HG03039 (cell line): Measurements from ENCODE around the gene MEF2A.

Experiments used
- ATAC-seq: cut with Tn5 transposase; IDR thresholded peaks from one replicate; pipeline ENCODE4 v1.9.1; 2021; ENCODE audit warnings: mild to moderate bottlenecking, moderate library complexity; ENCODE audit not compliant: unreplicated experiment

Gene MEF2A

GRCh38 chr15:99562238-99562637 lies 3.5 kb upstream of the MEF2A start:
- no peak for ATAC-seq

DNA sequence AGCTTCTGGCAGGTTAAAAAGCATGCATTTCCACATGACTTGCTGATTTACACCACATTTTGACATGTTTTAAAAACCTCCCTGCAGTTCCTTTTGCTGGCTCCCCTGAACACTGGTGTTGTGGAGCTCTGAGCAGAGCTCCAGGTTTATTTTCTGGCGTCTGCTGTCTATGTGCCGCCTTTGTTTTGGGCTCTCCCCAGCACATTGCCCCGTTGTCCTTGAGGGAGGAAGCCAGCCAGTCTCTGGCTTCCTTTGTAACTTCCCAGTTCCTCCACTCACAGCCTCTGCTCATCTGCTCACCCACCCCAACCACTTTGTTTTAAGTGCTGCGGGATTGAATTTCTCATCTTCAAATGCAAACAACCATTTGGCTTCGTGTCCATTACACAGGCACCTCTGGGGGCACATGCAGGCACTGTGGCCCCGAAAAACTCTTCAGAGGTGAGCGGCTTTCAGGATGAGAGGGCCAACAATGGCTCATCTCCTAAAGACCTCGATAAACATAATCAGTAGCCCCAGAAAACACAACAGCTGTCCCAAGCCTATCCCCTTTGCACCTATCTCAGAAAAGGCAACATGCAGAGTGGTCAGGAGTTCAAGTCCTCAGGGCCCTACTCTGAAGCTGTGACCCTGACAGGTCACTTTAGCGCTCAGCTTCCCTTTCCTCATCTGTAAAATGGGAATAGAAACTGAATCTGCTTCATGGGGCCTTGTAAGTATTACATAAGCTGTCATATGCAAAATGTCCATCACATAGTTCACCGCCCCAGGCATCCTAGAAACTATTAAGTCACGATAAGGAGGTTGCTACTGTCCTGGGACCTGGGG lies 1.3 kb upstream of the MEF2A start:
- ATAC-seq: peak; percentile 29

DNA sequence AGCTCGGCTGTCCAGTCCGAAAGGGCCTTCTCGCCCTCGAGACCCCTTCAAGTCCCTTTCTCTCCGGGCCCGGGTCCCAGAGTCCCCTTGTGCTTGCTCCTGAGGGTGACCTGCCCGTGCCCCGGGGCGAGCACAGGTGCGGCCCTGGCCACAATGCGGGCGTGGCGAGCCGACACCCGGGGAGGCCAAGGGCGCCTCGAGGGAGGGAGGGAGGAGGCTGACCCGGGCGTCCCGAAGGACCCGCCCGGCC lies 810 bp upstream of the MEF2A start:
- ATAC-seq: no peak

DNA sequence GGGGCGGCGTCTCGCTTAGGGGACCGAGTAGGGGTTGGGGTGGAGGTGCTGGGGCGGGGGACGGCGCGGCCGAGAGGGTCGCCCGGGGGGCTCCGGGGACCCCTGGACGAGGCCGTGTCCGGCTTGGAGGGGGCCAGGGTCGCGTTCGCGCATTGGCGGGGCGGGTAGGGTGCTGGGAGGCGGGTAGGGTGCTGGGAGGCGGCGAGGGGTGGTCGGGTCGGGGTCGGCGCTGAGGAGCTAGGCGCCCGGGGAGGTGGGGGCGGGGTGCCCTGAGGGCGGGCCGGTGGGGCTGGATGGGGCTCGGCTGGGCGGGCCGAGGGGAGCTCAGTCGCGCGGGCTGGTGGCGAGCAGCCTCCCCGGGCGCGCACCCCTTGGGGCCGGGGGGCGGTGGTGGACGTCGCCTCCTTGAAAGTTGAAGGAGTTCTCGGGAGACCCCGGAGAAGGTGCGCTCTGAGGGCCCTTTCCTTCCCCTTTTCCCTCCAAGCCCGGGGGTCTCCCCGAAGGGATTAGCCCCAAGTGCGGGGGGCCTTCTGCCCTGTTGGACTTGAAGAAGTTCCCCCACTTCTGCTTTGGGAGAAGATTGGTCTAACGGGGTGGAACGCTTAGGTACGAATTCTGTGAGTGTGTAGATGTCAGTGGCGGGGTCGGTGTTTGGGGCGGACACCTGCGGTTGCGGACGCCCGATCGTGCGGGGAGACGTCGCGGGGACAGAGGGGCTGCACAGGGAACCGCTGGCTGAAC lies 543 bp downstream of the MEF2A start:
- no peak for ATAC-seq

DNA sequence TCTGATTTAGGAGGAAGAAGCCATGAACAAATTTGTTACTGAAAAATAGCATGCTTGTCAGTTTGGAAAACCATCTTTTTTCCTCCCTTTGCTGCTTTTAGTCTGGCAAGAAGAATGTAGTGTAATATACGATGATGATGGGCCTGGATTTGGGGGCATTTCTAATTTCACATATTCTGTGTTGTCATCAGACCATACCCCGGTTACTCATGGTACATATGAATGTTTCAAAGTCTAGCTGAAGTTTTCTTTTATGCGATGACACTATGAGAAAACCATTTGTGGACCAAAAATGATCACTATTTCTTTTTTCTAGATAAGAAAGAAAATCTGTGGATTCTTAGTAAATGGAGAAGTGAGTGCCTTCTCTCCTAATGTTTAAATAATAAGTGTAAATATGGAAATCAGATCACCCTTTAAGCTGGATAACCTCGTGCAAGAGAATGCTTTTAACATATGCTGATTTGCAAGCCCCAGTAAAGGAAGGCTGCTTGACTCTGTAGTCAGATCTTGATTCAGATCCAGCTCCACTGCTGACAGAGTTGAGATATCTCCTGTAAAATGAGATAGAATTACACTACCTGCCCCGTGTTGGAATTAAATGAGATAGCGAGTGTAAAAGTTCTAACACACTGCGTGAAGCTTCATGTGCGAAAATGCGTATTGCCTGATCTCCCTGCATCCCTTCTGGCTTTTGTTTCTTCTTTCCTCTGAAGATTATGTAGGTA lies 3.0 kb downstream of the MEF2A start:
- no peak for ATAC-seq

DNA sequence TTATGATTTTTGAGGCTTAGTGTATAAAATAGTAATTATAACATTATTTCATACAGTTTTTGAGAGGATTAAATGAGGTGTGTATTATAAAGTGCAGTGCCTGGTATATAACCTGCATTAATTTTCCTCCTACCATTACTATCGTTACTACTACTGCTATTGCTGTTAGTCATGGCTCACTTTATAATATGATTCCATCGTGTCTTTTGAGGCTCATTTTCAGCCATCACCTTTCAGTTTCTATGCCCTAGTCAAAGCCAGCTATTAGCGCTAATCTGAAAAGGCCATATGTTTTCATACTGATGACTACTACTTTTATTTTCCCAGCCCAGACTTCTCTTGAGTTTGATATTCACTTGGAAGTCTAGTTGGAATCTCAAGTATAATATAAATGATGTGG lies 5.5 kb downstream of the MEF2A start:
- ATAC-seq: no peak

GRCh38 chr15:99574048-99574447 lies 8.3 kb downstream of the MEF2A start:
- ATAC-seq: no peak

GRCh38 chr15:99574502-99574901 lies 8.7 kb downstream of the MEF2A start:
- ATAC-seq: no peak

- no peak for ATAC-seq
These were observed 13.0 kb downstream of the MEF2A start for GRCh38 chr15:99578809-99579208.

DNA sequence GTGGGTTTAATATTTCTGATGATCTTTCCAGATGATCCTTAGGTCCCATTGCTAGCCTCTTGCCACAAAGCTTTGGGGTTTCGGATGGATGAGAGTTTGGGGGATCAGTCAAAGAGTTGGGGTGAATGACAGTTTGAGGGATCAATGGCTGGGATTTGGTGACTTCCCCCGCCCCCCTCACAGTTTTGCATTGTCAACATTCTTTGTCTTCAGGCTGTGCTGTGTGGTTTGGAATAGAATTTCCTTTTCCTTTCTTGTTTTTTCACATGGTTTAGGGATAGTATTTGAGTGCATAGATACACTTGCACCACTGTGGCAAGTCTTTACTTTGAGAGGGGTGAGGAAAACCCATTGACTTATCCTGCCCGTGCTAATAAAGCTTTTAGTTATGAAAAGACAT lies 14.3 kb downstream of the MEF2A start:
- ATAC-seq: no peak

- no peak for ATAC-seq
These were observed 16.8 kb downstream of the MEF2A start for GRCh38 chr15:99582508-99582960.

GRCh38 chr15:99584081-99584600 lies 18.4 kb downstream of the MEF2A start:
- no peak for ATAC-seq

GRCh38 chr15:99586121-99586520 lies 20.3 kb downstream of the MEF2A start:
- no peak for ATAC-seq

DNA sequence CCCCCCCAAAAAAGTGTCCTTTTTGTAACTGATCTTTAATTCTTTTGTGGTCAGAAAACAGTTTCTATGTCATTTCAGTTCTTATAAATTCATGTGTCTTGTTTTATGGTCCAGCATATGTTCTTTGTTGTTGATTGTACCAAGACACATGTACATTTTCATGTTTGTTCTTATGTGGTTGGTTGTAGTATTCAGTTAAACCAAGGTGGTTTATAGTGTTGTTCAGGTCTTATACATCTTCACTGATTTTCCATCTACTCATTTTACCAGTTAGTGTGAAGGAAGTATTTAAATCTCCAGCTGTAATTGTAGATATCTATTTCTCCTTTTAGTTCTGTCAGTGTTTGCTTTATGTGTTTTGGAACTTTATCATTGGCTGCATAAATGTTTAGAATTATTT lies 24.0 kb downstream of the MEF2A start:
- no peak for ATAC-seq

GRCh38 chr15:99590913-99591646 lies 25.3 kb downstream of the MEF2A start:
- no peak for ATAC-seq

DNA sequence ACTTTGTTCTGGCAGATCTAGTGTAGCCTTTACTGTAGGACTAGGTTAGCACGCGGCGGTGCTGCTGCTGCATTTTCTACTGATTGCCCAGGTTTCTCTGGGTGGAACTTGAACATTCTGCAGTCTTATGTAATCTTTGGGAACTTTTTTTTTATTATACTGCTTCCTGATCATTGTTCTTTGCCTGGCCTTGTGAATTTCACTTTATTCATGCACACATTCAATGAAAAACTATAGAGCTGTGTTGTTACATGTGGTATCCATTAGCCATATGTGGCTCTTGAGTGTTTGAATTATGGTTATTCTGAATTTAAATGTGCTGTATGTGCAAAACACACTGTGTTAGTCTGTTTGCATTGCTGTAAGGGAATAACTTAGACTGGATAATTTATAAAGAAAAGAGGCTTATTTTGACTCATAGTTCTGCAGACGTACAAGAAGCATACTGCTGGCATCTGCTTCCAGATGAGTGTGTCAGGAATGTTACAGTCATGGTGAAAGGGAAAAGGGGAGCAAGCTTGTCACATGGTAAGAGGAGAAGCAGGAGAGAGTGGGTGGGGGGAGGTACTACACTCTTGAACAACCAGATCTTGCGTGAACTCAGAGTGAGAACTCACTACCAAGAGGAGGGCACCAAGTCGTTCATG lies 26.5 kb downstream of the MEF2A start:
- ATAC-seq: no peak

- no peak for ATAC-seq
These were observed 27.3 kb downstream of the MEF2A start for GRCh38 chr15:99593070-99593469.

- no peak for ATAC-seq
These were observed 29.1 kb downstream of the MEF2A start for GRCh38 chr15:99594916-99595315.

GRCh38 chr15:99598296-99598695 lies 32.5 kb downstream of the MEF2A start:
- no peak for ATAC-seq

GRCh38 chr15:99603828-99604227 lies 38.0 kb downstream of the MEF2A start:
- ATAC-seq: no peak
